ENCODE results near the gene SLC16A3.

DNA sequence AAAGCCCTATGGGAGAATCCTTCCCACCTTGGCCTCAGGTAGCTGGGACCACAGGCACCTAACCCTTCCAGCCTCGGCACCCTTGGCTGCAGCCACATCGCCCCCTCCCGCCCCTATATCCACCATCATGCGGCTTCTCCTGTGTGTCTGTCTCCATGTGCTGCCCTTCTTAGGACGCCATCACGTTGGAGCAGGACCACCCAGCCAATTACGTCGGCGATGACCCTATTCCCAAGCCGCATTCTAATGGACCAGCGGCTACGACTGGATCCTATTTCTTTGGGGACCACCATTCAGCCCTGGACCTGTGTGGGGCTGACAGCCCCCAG is 12.9 kb upstream of the SLC16A3 start:
- TF ChIP-seq RFX5 (IDR thresholded peaks at IDR 0.05; ENCODE audit: low read length) = no peak
- no peak for TF ChIP-seq CTCF (IDR thresholded peaks at IDR 0.05)
- no peak for TF ChIP-seq YY1 (IDR thresholded peaks at IDR 0.05; ENCODE audit: low read depth)
- no peak for TF ChIP-seq TAF1 (IDR thresholded peaks at IDR 0.05; ENCODE audit: borderline replicate concordance, low read depth, low read length)

All from SK-N-SH (cell line).